ENCODE data around the gene TAF13. TPM values are rescaled to one million over a fixed set of nuclear protein-coding genes. Genes with fewer than 3 reads are reported as not detected.

The TAF13 gene
- total RNA-seq, 4 donors from 2014 or later: 4.0 to 33.0 (median 32.0) TPM

- Histone ChIP-seq H3K27me3 (no peaks in the 10 kb centered on the region), H3K9me3 (no peaks in the 10 kb centered on the region), H3K36me3 (peaks cover 0 to 17% (median 5%) of the 10 kb centered on the region in 4 donors), H3K27ac (peak overlapping the region; percentile 58 to 95 (median 70)), H3K4me3 (no peak overlapping the region), H3K4me1 (peaks cover 13 to 58% (median 21%) of the 10 kb centered on the region in 4 donors)
- WGBS, 2 donors (ENCODE audit: low coverage in 1 of 2): 50 to 75% methylated on average over 1 of the region's 1 CpG
- intact Hi-C loops (cut with DNase I; ENCODE audit: low total_unique reads) (no loop called here), in situ Hi-C loops (cut with MboI; ENCODE audit: low pct_ligation_motif_present in 1 of 4, low pct_unique_long_range_greater_than_20kb in 1 of 4, low sequenced_read_pairs in 3 of 4) (no loop called here)
- no peak for TF ChIP-seq POLR2A (IDR thresholded peaks at IDR 0.05)
- TF ChIP-seq POLR2AphosphoS5 (IDR thresholded peaks at IDR 0.05): no peak
- no peak for TF ChIP-seq CTCF (IDR thresholded peaks at IDR 0.05)
- no peak for TF ChIP-seq EP300 (IDR thresholded peaks at IDR 0.05; ENCODE audit: low read depth)
- no peak for DNase-seq
Measured at GRCh38 chr1:109096120-109096519, 20.3 kb upstream of the TAF13 start.

GRCh38 chr1:109095631-109096030, 19.8 kb upstream of the TAF13 start:
- in situ Hi-C loops (cut with MboI; ENCODE audit: low pct_ligation_motif_present in 1 of 4, low pct_unique_long_range_greater_than_20kb in 1 of 4, low sequenced_read_pairs in 3 of 4) (no loop called here), intact Hi-C loops (cut with DNase I; ENCODE audit: low total_unique reads) (no loop called here)
- Histone ChIP-seq H3K4me3 (no peak overlapping the region), H3K36me3 (peaks cover 0 to 17% (median 5%) of the 10 kb centered on the region in 4 donors), H3K27me3 (no peaks in the 10 kb centered on the region), H3K27ac (peak overlapping the region; percentile 58 to 95 (median 70)), H3K9me3 (no peaks in the 10 kb centered on the region), H3K4me1 (peaks cover 13 to 56% (median 21%) of the 10 kb centered on the region in 4 donors)
- WGBS, 2 donors (ENCODE audit: low coverage in 1 of 2): 80 to 94% methylated on average over 1 of the region's 1 CpG
- TF ChIP-seq CTCF (IDR thresholded peaks at IDR 0.05) (no peak), EP300 (IDR thresholded peaks at IDR 0.05; ENCODE audit: low read depth) (no peak), POLR2A (IDR thresholded peaks at IDR 0.05) (no peak), POLR2AphosphoS5 (IDR thresholded peaks at IDR 0.05) (no peak)
- no peak for DNase-seq

GRCh38 chr1:109094871-109095270, 19.1 kb upstream of the TAF13 start:
- no peaks in the 10 kb centered on the region for H3K9me3 ChIP-seq
- peaks cover 0 to 17% (median 5%) of the 10 kb centered on the region in 4 donors for H3K36me3 ChIP-seq
- 71 to 72% methylated on average over 1 of the region's 1 CpG for WGBS, 2 donors (ENCODE audit: low coverage in 1 of 2)
- no peak for DNase-seq
- TF ChIP-seq POLR2AphosphoS5 (IDR thresholded peaks at IDR 0.05): no peak
- TF ChIP-seq CTCF (IDR thresholded peaks at IDR 0.05): no peak
- no peak for TF ChIP-seq EP300 (IDR thresholded peaks at IDR 0.05; ENCODE audit: low read depth)
- in situ Hi-C loops (cut with MboI; ENCODE audit: low pct_ligation_motif_present in 1 of 4, low pct_unique_long_range_greater_than_20kb in 1 of 4, low sequenced_read_pairs in 3 of 4): no loop called here
- intact Hi-C loops (cut with DNase I; ENCODE audit: low total_unique reads): no loop called here
- H3K27me3 ChIP-seq: no peaks in the 10 kb centered on the region
- H3K4me3 ChIP-seq: no peak overlapping the region
- peak overlapping the region; percentile 58 to 95 (median 70) for H3K27ac ChIP-seq
- peaks cover 13 to 60% (median 23%) of the 10 kb centered on the region in 4 donors for H3K4me1 ChIP-seq

- in situ Hi-C loops (cut with MboI; ENCODE audit: low pct_ligation_motif_present in 1 of 4, low pct_unique_long_range_greater_than_20kb in 1 of 4, low sequenced_read_pairs in 3 of 4): no loop called here
- Histone ChIP-seq H3K9me3 (no peaks in the 10 kb centered on the region), H3K4me1 (peaks cover 13 to 60% (median 21%) of the 10 kb centered on the region in 4 donors), H3K27ac (peak overlapping the region; percentile 65 to 99 (median 86)), H3K36me3 (peaks cover 0 to 17% (median 5%) of the 10 kb centered on the region in 4 donors), H3K4me3 (no peak overlapping the region), H3K27me3 (no peaks in the 10 kb centered on the region)
- TF ChIP-seq EP300 (IDR thresholded peaks at IDR 0.05; ENCODE audit: low read depth) (no peak), POLR2AphosphoS5 (IDR thresholded peaks at IDR 0.05) (peak in 1 of 3 donors; percentile 42)
- 62 to 77% methylated on average over 3 to 7 of the region's 7 CpGs for WGBS, 2 donors (ENCODE audit: low coverage in 1 of 2)
- intact Hi-C loops (cut with DNase I; ENCODE audit: low total_unique reads): no loop called here
- no peak for DNase-seq
Measured at GRCh38 chr1:109094377-109094803, 18.6 kb upstream of the TAF13 start.

GRCh38 chr1:109091839-109092193, 16.0 kb upstream of the TAF13 start:
- 0 to 3% methylated on average over 1 of the region's 1 CpG for whole genome bisulfite sequencing, 2 donors (ENCODE audit: low coverage in 1 of 2)
- no peak for TF ChIP-seq POLR2A (IDR thresholded peaks at IDR 0.05)
- TF ChIP-seq CTCF (IDR thresholded peaks at IDR 0.05): no peak
- TF ChIP-seq POLR2AphosphoS5 (IDR thresholded peaks at IDR 0.05): no peak
- TF ChIP-seq EP300 (IDR thresholded peaks at IDR 0.05; ENCODE audit: low read depth): no peak
- in situ Hi-C loops (cut with MboI; ENCODE audit: low pct_ligation_motif_present in 1 of 4, low pct_unique_long_range_greater_than_20kb in 1 of 4, low sequenced_read_pairs in 3 of 4): no loop called here
- H3K27ac ChIP-seq: peak overlapping the region; percentile 95 to 99 (median 95)
- H3K4me1 ChIP-seq: peaks cover 13 to 63% (median 20%) of the 10 kb centered on the region in 4 donors
- intact Hi-C loops (cut with DNase I; ENCODE audit: low total_unique reads): no loop called here
- H3K36me3 ChIP-seq: peaks cover 0 to 17% (median 5%) of the 10 kb centered on the region in 4 donors
- H3K4me3 ChIP-seq: peak overlapping the region; percentile 60 to 91 (median 69)
- DNase-seq: no peak
- H3K9me3 ChIP-seq: no peaks in the 10 kb centered on the region
- H3K27me3 ChIP-seq: no peaks in the 10 kb centered on the region

All from transverse colon (tissue), 4 donors.